GM21528 (cell line): ENCODE measurements around the gene FSCN2.

ENCODE experiments used
- ATAC-seq: cut with Tn5 transposase; IDR thresholded peaks from one replicate; pipeline ENCODE4 v1.9.1; 2021; ENCODE audit warnings: mild to moderate bottlenecking, moderate library complexity; ENCODE audit not compliant: unreplicated experiment, low FRiP score

The FSCN2 gene

GRCh38 chr17:81489998-81490992 lies 37.9 kb upstream of the FSCN2 start:
- ATAC-seq = no peak

- ATAC-seq = no peak
Measured at GRCh38 chr17:81491181-81491581, 37.0 kb upstream of the FSCN2 start.

- no peak for ATAC-seq
Measured at GRCh38 chr17:81491761-81492160, 36.4 kb upstream of the FSCN2 start.

- no peak for ATAC-seq
Measured at GRCh38 chr17:81492202-81492601, 36.0 kb upstream of the FSCN2 start.

GRCh38 chr17:81492706-81493105 lies 35.5 kb upstream of the FSCN2 start:
- no peak for ATAC-seq

- ATAC-seq = no peak
Measured at GRCh38 chr17:81493198-81494038, 34.8 kb upstream of the FSCN2 start.

GRCh38 chr17:81494626-81495377 lies 33.4 kb upstream of the FSCN2 start:
- ATAC-seq = no peak

- no peak for ATAC-seq
Measured at GRCh38 chr17:81498953-81499600, 29.1 kb upstream of the FSCN2 start.

GRCh38 chr17:81499601-81499970 lies 28.6 kb upstream of the FSCN2 start:
- no peak for ATAC-seq

GRCh38 chr17:81500047-81500446 lies 28.1 kb upstream of the FSCN2 start:
- no peak for ATAC-seq

- no peak for ATAC-seq
Measured at GRCh38 chr17:81502471-81503017, 25.6 kb upstream of the FSCN2 start.

GRCh38 chr17:81503619-81504018 lies 24.6 kb upstream of the FSCN2 start:
- no peak for ATAC-seq

GRCh38 chr17:81508639-81509206 lies 19.5 kb upstream of the FSCN2 start:
- ATAC-seq = no peak

GRCh38 chr17:81509207-81509971 lies 18.8 kb upstream of the FSCN2 start:
- no peak for ATAC-seq

GRCh38 chr17:81509972-81510784 lies 18.0 kb upstream of the FSCN2 start:
- ATAC-seq = no peak

GRCh38 chr17:81510785-81511553 lies 17.2 kb upstream of the FSCN2 start:
- no peak for ATAC-seq

- no peak for ATAC-seq
Measured at GRCh38 chr17:81511554-81511803, 16.7 kb upstream of the FSCN2 start.
